ENCODE results near the gene CYB5R2. TPM values are rescaled to one million over a fixed set of nuclear protein-coding genes. Genes with fewer than 3 reads are reported as not detected.

CYB5R2 gene
- total RNA-seq, 2 donors from 2014 or later = 7.4 to 7.5 TPM

GRCh38 chr11:7632211-7632610 lies 41.1 kb downstream of the CYB5R2 start:
- Histone ChIP-seq H3K4me1 (no peaks in the 10 kb centered on the region), H3K4me3 (no peak overlapping the region), H3K27me3 (no peaks in the 10 kb centered on the region), H3K27ac (no peak overlapping the region), H3K9me3 (no peaks in the 10 kb centered on the region), H3K9ac (ENCODE audit: low read depth in 2 of 2, low read length in 2 of 2) (no peak overlapping the region), H3K36me3 (peaks cover 7% of the 10 kb centered on the region)
- no peak for DNase-seq
- intact Hi-C loops (cut with DNase I) = no loop called here
- TF ChIP-seq, protein P1, sequence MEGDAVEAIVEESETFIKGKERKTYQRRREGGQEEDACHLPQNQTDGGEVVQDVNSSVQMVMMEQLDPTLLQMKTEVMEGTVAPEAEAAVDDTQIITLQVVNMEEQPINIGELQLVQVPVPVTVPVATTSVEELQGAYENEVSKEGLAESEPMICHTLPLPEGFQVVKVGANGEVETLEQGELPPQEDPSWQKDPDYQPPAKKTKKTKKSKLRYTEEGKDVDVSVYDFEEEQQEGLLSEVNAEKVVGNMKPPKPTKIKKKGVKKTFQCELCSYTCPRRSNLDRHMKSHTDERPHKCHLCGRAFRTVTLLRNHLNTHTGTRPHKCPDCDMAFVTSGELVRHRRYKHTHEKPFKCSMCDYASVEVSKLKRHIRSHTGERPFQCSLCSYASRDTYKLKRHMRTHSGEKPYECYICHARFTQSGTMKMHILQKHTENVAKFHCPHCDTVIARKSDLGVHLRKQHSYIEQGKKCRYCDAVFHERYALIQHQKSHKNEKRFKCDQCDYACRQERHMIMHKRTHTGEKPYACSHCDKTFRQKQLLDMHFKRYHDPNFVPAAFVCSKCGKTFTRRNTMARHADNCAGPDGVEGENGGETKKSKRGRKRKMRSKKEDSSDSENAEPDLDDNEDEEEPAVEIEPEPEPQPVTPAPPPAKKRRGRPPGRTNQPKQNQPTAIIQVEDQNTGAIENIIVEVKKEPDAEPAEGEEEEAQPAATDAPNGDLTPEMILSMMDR (IDR thresholded peaks at IDR 0.05) = no peak

DNA sequence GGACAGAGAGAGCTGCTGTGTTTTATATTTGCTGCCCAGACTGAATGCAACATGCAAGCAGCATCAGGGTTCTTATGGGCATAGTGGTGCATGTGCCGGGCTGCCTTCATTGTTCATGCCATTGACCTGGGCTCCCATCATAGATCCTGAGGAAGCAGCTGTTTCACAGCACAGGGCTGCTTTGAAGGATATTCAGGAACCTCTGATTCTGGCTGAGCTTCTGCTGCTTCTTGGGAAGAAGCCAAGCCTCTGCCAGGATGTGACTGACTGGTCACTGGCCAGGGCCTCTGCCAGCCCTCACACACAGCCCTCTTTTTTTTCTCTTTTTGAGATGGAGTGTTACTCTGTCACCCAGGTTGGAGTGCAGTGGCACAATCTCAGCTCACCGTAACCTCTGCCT lies 43.3 kb downstream of the CYB5R2 start:
- no peak overlapping the region for H3K9ac ChIP-seq (ENCODE audit: low read depth in 2 of 2, low read length in 2 of 2)
- TF ChIP-seq, protein P1 (IDR thresholded peaks at IDR 0.05) = no peak
- H3K36me3 ChIP-seq = peaks cover 7% of the 10 kb centered on the region
- H3K4me3 ChIP-seq = no peak overlapping the region
- intact Hi-C loops (cut with DNase I) = no loop called here
- no peaks in the 10 kb centered on the region for H3K4me1 ChIP-seq
- no peaks in the 10 kb centered on the region for H3K9me3 ChIP-seq
- no peak for DNase-seq
- H3K27me3 ChIP-seq = no peaks in the 10 kb centered on the region
- H3K27ac ChIP-seq = no peak overlapping the region

- Histone ChIP-seq H3K36me3 (peaks cover 7% of the 10 kb centered on the region), H3K4me1 (no peaks in the 10 kb centered on the region), H3K9me3 (no peaks in the 10 kb centered on the region), H3K4me3 (no peak overlapping the region), H3K27me3 (no peaks in the 10 kb centered on the region), H3K27ac (no peak overlapping the region), H3K9ac (ENCODE audit: low read depth in 2 of 2, low read length in 2 of 2) (no peak overlapping the region)
- TF ChIP-seq, protein P1 (IDR thresholded peaks at IDR 0.05) = no peak
- intact Hi-C loops (cut with DNase I) = no loop called here
- DNase-seq = no peak
Observed at GRCh38 chr11:7628660-7629059, 44.6 kb downstream of the CYB5R2 start.

DNA sequence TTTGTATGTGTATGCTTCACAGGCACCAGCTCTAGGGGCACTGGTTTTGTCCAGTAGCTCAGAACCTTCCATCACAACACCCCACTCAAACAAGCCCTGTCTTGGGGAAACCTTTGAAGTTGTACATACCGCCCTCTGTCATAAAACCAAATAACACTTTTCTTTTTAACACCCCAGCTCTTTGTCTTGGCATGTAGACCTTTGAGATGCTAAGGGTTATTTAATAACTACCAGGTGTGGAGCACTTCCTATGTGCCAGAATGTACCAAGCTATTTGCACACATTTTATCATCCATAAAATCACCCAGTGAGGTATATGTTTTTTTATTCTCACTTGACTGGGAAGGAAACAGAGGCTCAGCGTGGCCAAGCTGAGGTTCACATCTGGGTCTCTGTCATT lies 50.6 kb downstream of the CYB5R2 start:
- Histone ChIP-seq H3K4me3 (no peak overlapping the region), H3K9ac (ENCODE audit: low read depth in 2 of 2, low read length in 2 of 2) (no peak overlapping the region), H3K4me1 (peaks cover 10% of the 10 kb centered on the region), H3K9me3 (no peaks in the 10 kb centered on the region), H3K27me3 (no peaks in the 10 kb centered on the region), H3K36me3 (no peaks in the 10 kb centered on the region), H3K27ac (no peak overlapping the region)
- TF ChIP-seq, protein P1 (IDR thresholded peaks at IDR 0.05) = no peak
- DNase-seq = no peak
- intact Hi-C loops (cut with DNase I) = no loop called here

DNA sequence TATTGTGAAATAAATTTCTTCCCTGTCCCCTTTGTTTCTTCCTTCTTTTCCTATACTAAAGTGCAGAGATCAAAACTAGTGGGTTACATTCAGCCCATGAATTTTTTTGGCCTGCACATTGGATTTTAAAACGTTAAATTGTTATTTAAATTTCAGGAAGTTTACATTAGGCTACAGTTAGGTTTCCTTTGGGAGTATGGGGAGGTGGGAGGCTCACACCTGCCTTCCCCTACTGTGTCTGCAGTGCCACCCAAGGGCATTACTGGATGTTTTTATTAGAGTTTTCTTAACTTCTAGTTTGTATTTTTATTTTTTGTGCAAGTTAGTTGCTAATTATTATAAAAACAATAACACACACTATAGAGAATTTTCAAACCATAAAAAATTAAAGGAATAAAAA lies 51.7 kb downstream of the CYB5R2 start:
- no peak for DNase-seq
- intact Hi-C loops (cut with DNase I) = no loop called here
- H3K4me3 ChIP-seq = no peak overlapping the region
- H3K36me3 ChIP-seq = no peaks in the 10 kb centered on the region
- TF ChIP-seq, protein P1 (IDR thresholded peaks at IDR 0.05) = no peak
- no peak overlapping the region for H3K9ac ChIP-seq (ENCODE audit: low read depth in 2 of 2, low read length in 2 of 2)
- H3K4me1 ChIP-seq = peaks cover 10% of the 10 kb centered on the region
- H3K9me3 ChIP-seq = no peaks in the 10 kb centered on the region
- H3K27me3 ChIP-seq = no peaks in the 10 kb centered on the region
- H3K27ac ChIP-seq = no peak overlapping the region

DNA sequence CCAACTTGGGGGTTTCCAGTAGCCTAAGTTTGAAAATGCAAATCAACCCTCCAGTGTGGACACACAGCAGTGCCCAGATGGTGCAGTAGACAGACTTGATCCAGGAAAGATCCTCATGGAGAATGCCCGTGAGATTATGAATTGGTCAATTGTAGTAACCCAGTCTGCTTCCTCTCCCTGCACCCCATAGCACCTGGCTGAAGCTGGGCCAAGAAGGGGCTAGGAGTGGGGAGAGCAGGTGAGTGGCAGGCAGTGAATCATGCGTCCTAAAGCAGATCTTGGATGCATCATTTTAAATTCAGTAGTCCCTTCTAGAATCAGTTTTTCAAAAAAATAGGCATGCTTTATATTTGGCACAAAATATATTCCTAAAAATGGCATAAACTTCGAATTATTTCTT lies 52.2 kb downstream of the CYB5R2 start:
- no peaks in the 10 kb centered on the region for H3K36me3 ChIP-seq
- H3K27me3 ChIP-seq = no peaks in the 10 kb centered on the region
- H3K9ac ChIP-seq (ENCODE audit: low read depth in 2 of 2, low read length in 2 of 2) = no peak overlapping the region
- no peak overlapping the region for H3K27ac ChIP-seq
- H3K4me1 ChIP-seq = peaks cover 10% of the 10 kb centered on the region
- TF ChIP-seq, protein P1 (IDR thresholded peaks at IDR 0.05) = no peak
- H3K4me3 ChIP-seq = no peak overlapping the region
- no peak for DNase-seq
- no peaks in the 10 kb centered on the region for H3K9me3 ChIP-seq
- intact Hi-C loops (cut with DNase I) = no loop called here

All from colonic mucosa (tissue), 4 donors.